Ishikawa (cell line): Measurements from ENCODE around the gene LIPI.

Experiments used
- CEBPB ChIP-seq: IDR thresholded peaks from 2 replicates; pipeline ENCODE4 v1.6.1; 2012
- CREB1 ChIP-seq: IDR thresholded peaks from 2 replicates; pipeline ENCODE4 v1.6.1; 2012; ENCODE audit warnings: low read depth
- EGR1 ChIP-seq: IDR thresholded peaks from 2 replicates; pipeline ENCODE4 v1.6.1; 2012
- EP300 ChIP-seq: IDR thresholded peaks from 2 replicates; pipeline ENCODE4 v1.6.1; 2012; ENCODE audit warnings: borderline replicate concordance
- FOXM1 ChIP-seq: IDR thresholded peaks from 2 replicates; pipeline ENCODE4 v1.6.1; 2012; ENCODE audit warnings: low read depth, borderline replicate concordance
- NFIC ChIP-seq: IDR thresholded peaks from 2 replicates; pipeline ENCODE4 v1.6.1; 2012
- RAD21 ChIP-seq: IDR thresholded peaks from 2 replicates; pipeline ENCODE4 v1.6.1; 2012; ENCODE audit warnings: low read depth
- TAF1 ChIP-seq: IDR thresholded peaks from 2 replicates; pipeline ENCODE4 v1.6.1; 2012; ENCODE audit warnings: low read depth, mild to moderate bottlenecking
- TCF12 ChIP-seq: IDR thresholded peaks from 2 replicates; pipeline ENCODE4 v1.6.1; 2012; ENCODE audit warnings: low read depth
- TEAD4 ChIP-seq: IDR thresholded peaks from 2 replicates; pipeline ENCODE4 v1.6.1; 2012
- YY1 ChIP-seq: IDR thresholded peaks from 2 replicates; pipeline ENCODE4 v1.6.1; 2012; ENCODE audit warnings: low read depth
- ZBTB7A ChIP-seq: IDR thresholded peaks from 2 replicates; pipeline ENCODE4 v1.6.1; 2012; ENCODE audit warnings: low read depth
- TF ChIP-seq, protein P1 (sequence below): IDR thresholded peaks from 2 replicates; pipeline ENCODE4 v1.6.1; 2012
- TF ChIP-seq, protein P2 (sequence below): IDR thresholded peaks from 2 replicates; pipeline ENCODE4 v1.6.1; 2012; ENCODE audit warnings: low read depth, mild to moderate bottlenecking
- TF ChIP-seq, protein P3 (sequence below): IDR thresholded peaks from 2 replicates; pipeline ENCODE4 v1.6.1; 2012

Gene LIPI

DNA sequence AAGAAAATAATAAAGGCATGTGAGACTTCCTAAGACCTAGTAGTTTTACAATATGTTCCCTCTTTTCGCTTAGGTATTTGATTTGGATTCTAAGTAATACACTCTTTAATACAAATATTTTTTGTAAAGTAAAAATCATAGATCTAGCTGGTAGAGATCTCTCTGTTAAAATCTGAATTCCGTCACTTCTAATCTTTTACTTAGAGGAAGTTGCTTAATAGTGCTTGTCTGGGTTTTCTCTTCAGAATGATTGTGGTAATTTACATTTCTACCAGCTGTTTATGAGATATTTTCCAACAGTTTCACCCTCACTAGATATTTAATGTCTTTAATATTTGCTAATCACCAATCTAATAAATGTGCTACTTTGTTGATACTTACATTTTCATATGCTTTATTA lies 28.5 kb upstream of the LIPI start:
- TF ChIP-seq, protein P1, sequence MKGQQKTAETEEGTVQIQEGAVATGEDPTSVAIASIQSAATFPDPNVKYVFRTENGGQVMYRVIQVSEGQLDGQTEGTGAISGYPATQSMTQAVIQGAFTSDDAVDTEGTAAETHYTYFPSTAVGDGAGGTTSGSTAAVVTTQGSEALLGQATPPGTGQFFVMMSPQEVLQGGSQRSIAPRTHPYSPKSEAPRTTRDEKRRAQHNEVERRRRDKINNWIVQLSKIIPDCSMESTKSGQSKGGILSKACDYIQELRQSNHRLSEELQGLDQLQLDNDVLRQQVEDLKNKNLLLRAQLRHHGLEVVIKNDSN, result no peak
- TF ChIP-seq, protein P2, sequence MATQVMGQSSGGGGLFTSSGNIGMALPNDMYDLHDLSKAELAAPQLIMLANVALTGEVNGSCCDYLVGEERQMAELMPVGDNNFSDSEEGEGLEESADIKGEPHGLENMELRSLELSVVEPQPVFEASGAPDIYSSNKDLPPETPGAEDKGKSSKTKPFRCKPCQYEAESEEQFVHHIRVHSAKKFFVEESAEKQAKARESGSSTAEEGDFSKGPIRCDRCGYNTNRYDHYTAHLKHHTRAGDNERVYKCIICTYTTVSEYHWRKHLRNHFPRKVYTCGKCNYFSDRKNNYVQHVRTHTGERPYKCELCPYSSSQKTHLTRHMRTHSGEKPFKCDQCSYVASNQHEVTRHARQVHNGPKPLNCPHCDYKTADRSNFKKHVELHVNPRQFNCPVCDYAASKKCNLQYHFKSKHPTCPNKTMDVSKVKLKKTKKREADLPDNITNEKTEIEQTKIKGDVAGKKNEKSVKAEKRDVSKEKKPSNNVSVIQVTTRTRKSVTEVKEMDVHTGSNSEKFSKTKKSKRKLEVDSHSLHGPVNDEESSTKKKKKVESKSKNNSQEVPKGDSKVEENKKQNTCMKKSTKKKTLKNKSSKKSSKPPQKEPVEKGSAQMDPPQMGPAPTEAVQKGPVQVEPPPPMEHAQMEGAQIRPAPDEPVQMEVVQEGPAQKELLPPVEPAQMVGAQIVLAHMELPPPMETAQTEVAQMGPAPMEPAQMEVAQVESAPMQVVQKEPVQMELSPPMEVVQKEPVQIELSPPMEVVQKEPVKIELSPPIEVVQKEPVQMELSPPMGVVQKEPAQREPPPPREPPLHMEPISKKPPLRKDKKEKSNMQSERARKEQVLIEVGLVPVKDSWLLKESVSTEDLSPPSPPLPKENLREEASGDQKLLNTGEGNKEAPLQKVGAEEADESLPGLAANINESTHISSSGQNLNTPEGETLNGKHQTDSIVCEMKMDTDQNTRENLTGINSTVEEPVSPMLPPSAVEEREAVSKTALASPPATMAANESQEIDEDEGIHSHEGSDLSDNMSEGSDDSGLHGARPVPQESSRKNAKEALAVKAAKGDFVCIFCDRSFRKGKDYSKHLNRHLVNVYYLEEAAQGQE, result no peak
- TF ChIP-seq ZBTB7A, result no peak
- no peak for TF ChIP-seq EP300
- TF ChIP-seq TCF12, result no peak
- no peak for TF ChIP-seq FOXM1
- TF ChIP-seq, protein P3, sequence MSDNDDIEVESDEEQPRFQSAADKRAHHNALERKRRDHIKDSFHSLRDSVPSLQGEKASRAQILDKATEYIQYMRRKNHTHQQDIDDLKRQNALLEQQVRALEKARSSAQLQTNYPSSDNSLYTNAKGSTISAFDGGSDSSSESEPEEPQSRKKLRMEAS, result no peak
- TF ChIP-seq CEBPB, result no peak
- no peak for TF ChIP-seq EGR1

DNA sequence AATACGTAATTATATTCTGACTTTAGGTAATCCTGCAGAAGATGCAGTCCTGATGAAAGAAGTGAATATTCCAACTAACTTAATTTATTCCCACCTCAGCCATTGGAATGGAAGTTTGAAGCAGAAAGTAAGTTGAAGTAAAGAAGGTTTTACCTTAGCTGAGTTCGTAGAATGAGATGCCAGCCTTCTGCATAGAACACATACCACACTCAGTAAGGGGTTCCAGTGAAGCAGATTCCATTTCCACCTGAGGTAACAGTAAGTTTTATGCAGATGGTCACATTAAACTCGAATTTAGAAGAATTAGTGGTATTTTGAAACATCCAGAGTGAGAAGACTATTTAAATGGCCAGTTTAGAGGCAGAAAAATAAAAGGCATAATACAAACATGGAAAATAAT lies 25.4 kb upstream of the LIPI start:
- TF ChIP-seq CEBPB (no peak), FOXM1 (no peak), TCF12 (no peak), ZBTB7A (no peak)

DNA sequence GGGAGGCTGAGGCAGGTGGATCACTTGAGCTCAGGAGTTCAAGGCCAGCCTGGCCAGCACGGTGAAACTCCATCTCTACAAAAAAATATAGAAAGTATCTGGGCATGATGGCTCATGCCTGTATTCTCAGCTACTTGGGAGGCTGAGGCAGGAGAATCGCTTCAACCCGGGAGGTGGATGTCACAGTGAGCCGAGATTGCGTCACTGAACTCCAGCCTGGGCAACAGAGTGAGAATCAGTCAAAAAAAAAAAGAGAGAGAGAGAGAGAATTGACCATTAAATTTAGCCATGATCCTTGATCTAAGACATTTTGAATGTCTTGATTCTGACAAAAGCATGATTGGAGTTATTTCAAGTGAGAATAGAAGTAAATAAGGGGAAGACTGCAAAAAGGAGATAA lies 24.3 kb upstream of the LIPI start:
- TF ChIP-seq CREB1 (no peak), NFIC (no peak), YY1 (no peak), ZBTB7A (no peak), TCF12 (no peak), EP300 (no peak), FOXM1 (no peak), CEBPB (no peak), TEAD4 (no peak), EGR1 (no peak)
- TF ChIP-seq, protein P1, result no peak
- TF ChIP-seq, protein P3, result no peak

DNA sequence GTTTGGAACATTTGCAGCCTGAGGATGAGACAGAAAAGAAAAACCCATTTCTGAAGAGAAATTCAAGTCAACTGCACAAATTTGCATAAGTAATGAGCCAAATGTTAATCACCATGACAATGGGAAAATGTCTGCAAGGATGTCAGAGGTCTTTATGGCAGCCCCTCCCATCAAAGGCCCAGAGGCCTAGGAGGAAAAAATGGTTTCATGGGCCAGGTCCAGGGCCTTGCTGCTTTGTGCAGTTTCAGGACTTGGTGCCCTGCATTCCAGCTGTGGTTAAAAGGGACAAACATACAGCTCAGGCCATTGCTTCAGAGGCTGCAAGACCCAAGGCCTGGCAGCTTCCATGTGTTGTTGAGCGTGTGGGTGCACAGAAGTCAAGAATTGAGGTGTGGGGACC lies 18.6 kb upstream of the LIPI start:
- TF ChIP-seq TEAD4 (no peak), RAD21 (no peak), EP300 (no peak), TAF1 (no peak), TCF12 (no peak), YY1 (no peak), EGR1 (no peak), CREB1 (no peak), FOXM1 (no peak), CEBPB (no peak)
- TF ChIP-seq, protein P3, result no peak
- TF ChIP-seq, protein P2, result no peak
- TF ChIP-seq, protein P1, result no peak

DNA sequence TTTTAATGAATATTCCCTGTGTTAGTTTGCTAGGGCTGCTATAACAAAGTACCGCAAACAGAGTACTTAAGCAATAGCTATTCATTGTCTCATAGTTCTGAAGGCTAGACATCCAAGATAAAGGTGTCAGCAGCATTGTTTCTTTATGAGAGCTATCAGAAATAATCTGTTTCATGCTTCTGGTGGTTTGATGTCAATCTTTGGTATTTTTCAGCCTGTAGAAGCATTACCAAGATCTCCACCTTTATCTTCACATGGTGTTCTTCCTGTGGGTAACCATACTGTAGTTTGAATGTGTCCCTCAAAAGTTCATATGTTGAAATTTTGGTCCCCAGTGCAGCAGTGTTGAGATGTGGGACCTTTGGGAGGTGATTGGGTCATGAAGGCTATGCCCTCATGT lies 12.6 kb upstream of the LIPI start:
- no peak for TF ChIP-seq CREB1
- no peak for TF ChIP-seq RAD21
- TF ChIP-seq TEAD4, result no peak
- TF ChIP-seq NFIC, result no peak
- no peak for TF ChIP-seq EP300
- TF ChIP-seq EGR1, result no peak
- TF ChIP-seq TCF12, result no peak
- TF ChIP-seq TAF1, result no peak
- TF ChIP-seq, protein P1, result no peak
- TF ChIP-seq ZBTB7A, result no peak
- TF ChIP-seq CEBPB, result no peak
- no peak for TF ChIP-seq YY1
- TF ChIP-seq FOXM1, result no peak
